ENCODE results near the gene DAPK2. TPM values are rescaled to one million over a fixed set of nuclear protein-coding genes. Genes with fewer than 3 reads are reported as not detected.

The DAPK2 gene
- total RNA-seq, 1 donor from 2014 or later = 2.6 TPM

- no peak for DNase-seq
- Mint-ChIP-seq H3K4me3 (ENCODE audit: unreplicated experiment) (no peak overlapping the region), H3K9me3 (ENCODE audit: unreplicated experiment) (peaks cover 9% of the 10 kb centered on the region), H3K27me3 (ENCODE audit: unreplicated experiment) (peaks cover 10% of the 10 kb centered on the region), H3K36me3 (ENCODE audit: unreplicated experiment) (peaks cover 4% of the 10 kb centered on the region), H3K4me1 (ENCODE audit: low read depth, unreplicated experiment) (peaks cover 26% of the 10 kb centered on the region), H3K27ac (ENCODE audit: unreplicated experiment) (no peak overlapping the region)
- no peak for TF ChIP-seq CTCF (IDR thresholded peaks at IDR 0.05; ENCODE audit: partially characterized antibody, unreplicated experiment)
Observed at GRCh38 chr15:63913336-63913735, 132.9 kb downstream of the DAPK2 start.

- peaks cover 4% of the 10 kb centered on the region for H3K27me3 Mint-ChIP-seq (ENCODE audit: unreplicated experiment)
- peaks cover 4% of the 10 kb centered on the region for H3K36me3 Mint-ChIP-seq (ENCODE audit: unreplicated experiment)
- H3K27ac Mint-ChIP-seq (ENCODE audit: unreplicated experiment) = no peak overlapping the region
- peaks cover 17% of the 10 kb centered on the region for H3K4me1 Mint-ChIP-seq (ENCODE audit: low read depth, unreplicated experiment)
- no peak overlapping the region for H3K4me3 Mint-ChIP-seq (ENCODE audit: unreplicated experiment)
- DNase-seq = no peak
- peaks cover 9% of the 10 kb centered on the region for H3K9me3 Mint-ChIP-seq (ENCODE audit: unreplicated experiment)
- TF ChIP-seq CTCF (IDR thresholded peaks at IDR 0.05; ENCODE audit: partially characterized antibody, unreplicated experiment) = no peak
Observed at GRCh38 chr15:63912061-63912615, 134.1 kb downstream of the DAPK2 start.

- Mint-ChIP-seq H3K4me3 (ENCODE audit: unreplicated experiment) (no peak overlapping the region), H3K9me3 (ENCODE audit: unreplicated experiment) (peaks cover 11% of the 10 kb centered on the region), H3K36me3 (ENCODE audit: unreplicated experiment) (peaks cover 4% of the 10 kb centered on the region), H3K27me3 (ENCODE audit: unreplicated experiment) (peaks cover 4% of the 10 kb centered on the region), H3K4me1 (ENCODE audit: low read depth, unreplicated experiment) (peaks cover 11% of the 10 kb centered on the region), H3K27ac (ENCODE audit: unreplicated experiment) (no peak overlapping the region)
- TF ChIP-seq CTCF (IDR thresholded peaks at IDR 0.05; ENCODE audit: partially characterized antibody, unreplicated experiment) = no peak
- no peak for DNase-seq
Observed at GRCh38 chr15:63911160-63911559, 135.1 kb downstream of the DAPK2 start.

GRCh38 chr15:63909819-63910437 is 136.4 kb downstream of the DAPK2 start:
- H3K4me1 Mint-ChIP-seq (ENCODE audit: low read depth, unreplicated experiment) = peaks cover 7% of the 10 kb centered on the region
- H3K36me3 Mint-ChIP-seq (ENCODE audit: unreplicated experiment) = peaks cover 4% of the 10 kb centered on the region
- no peak for TF ChIP-seq CTCF (IDR thresholded peaks at IDR 0.05; ENCODE audit: partially characterized antibody, unreplicated experiment)
- peak overlapping the region; percentile 89 for H3K27ac Mint-ChIP-seq (ENCODE audit: unreplicated experiment)
- DNase-seq = peak; percentile 66
- peak overlapping the region; percentile 65 for H3K4me3 Mint-ChIP-seq (ENCODE audit: unreplicated experiment)
- peaks cover 4% of the 10 kb centered on the region for H3K27me3 Mint-ChIP-seq (ENCODE audit: unreplicated experiment)
- peaks cover 11% of the 10 kb centered on the region for H3K9me3 Mint-ChIP-seq (ENCODE audit: unreplicated experiment)

- H3K4me1 Mint-ChIP-seq (ENCODE audit: low read depth, unreplicated experiment) = peaks cover 7% of the 10 kb centered on the region
- DNase-seq = no peak
- no peak for TF ChIP-seq CTCF (IDR thresholded peaks at IDR 0.05; ENCODE audit: partially characterized antibody, unreplicated experiment)
- H3K4me3 Mint-ChIP-seq (ENCODE audit: unreplicated experiment) = no peak overlapping the region
- no peak overlapping the region for H3K27ac Mint-ChIP-seq (ENCODE audit: unreplicated experiment)
- H3K36me3 Mint-ChIP-seq (ENCODE audit: unreplicated experiment) = no peaks in the 10 kb centered on the region
- peaks cover 4% of the 10 kb centered on the region for H3K27me3 Mint-ChIP-seq (ENCODE audit: unreplicated experiment)
- peaks cover 8% of the 10 kb centered on the region for H3K9me3 Mint-ChIP-seq (ENCODE audit: unreplicated experiment)
Observed at GRCh38 chr15:63908991-63909390, 137.3 kb downstream of the DAPK2 start.
